HepG2 (cell line): ENCODE results near the gene TMEM14A.

Source experiments
- ARID3A ChIP-seq: IDR thresholded peaks from 2 replicates; pipeline ENCODE4 v1.6.1; 2012; ENCODE audit warnings: low read depth, low read length, improper control_type of control experiment
- CTCF ChIP-seq: sonication (generic); formaldehyde crosslinking; IDR thresholded peaks from 2 replicates; pipeline ENCODE4 v1.5.0; 2020; ENCODE audit warnings: mild to moderate bottlenecking, missing genetic modification reagents, moderate library complexity
- FOXK1 ChIP-seq: sonication (generic); formaldehyde crosslinking; IDR thresholded peaks from 2 replicates; pipeline ENCODE4 v1.4.0; 2020; ENCODE audit warnings: low read depth, missing genetic modification reagents, borderline replicate concordance
- FOXK2 ChIP-seq: fragments of 450-650 bp; IDR thresholded peaks from 2 replicates; pipeline ENCODE4 v1.6.1; 2016
- FOXM1 ChIP-seq: sonication (generic); formaldehyde crosslinking; IDR thresholded peaks from 2 replicates; pipeline ENCODE4 v1.5.0; 2020; ENCODE audit warnings: missing genetic modification reagents
- HINFP ChIP-seq: sonication (generic); formaldehyde crosslinking; IDR thresholded peaks from 2 replicates; pipeline ENCODE4 v1.4.0; 2020; ENCODE audit warnings: low read depth, mild to moderate bottlenecking, missing genetic modification reagents
- HNRNPH1 ChIP-seq: fragments of 200-400 bp; formaldehyde crosslinking; optimal IDR thresholded peaks from 2 replicates; pipeline ENCODE3; 2017; ENCODE audit warnings: mild to moderate bottlenecking, low read depth, low read length
- POLR2AphosphoS2 ChIP-seq: IDR thresholded peaks from 2 replicates; pipeline ENCODE4 v1.6.1; 2011; ENCODE audit warnings: low read depth, low read length, improper control_type of control experiment
- ZBTB33 ChIP-seq: sonication (generic); formaldehyde crosslinking; IDR thresholded peaks from 2 replicates; pipeline ENCODE4 v1.4.0; 2020; ENCODE audit warnings: missing genetic modification reagents
- ZNF318 ChIP-seq: sonication (generic); formaldehyde crosslinking; IDR thresholded peaks from 2 replicates; pipeline ENCODE4 v1.4.0; 2020; ENCODE audit warnings: mild to moderate bottlenecking, missing genetic modification reagents
- ZNF639 ChIP-seq: conservative IDR thresholded peaks from 2 replicates; pipeline ENCODE4 v1.6.1; 2018; ENCODE audit warnings: missing genetic modification reagents
- ZSCAN5A ChIP-seq: sonication (generic); formaldehyde crosslinking; IDR thresholded peaks from 2 replicates; pipeline ENCODE4 v1.8.0; 2022; ENCODE audit warnings: mild to moderate bottlenecking, missing genetic modification reagents, borderline replicate concordance
- ZZZ3 ChIP-seq: sonication (generic); formaldehyde crosslinking; IDR thresholded peaks from 2 replicates; pipeline ENCODE4 v1.4.0; 2020; ENCODE audit warnings: missing genetic modification reagents, mild to moderate bottlenecking, borderline replicate concordance

- no peak for TF ChIP-seq ZBTB33
- no peak for TF ChIP-seq HINFP
- TF ChIP-seq FOXM1 (CRISPR knock-in tag): no peak
- TF ChIP-seq ZSCAN5A (CRISPR knock-in tag): no peak
- no peak for TF ChIP-seq ARID3A
- TF ChIP-seq CTCF (CRISPR knock-in tag): no peak
- TF ChIP-seq POLR2AphosphoS2: no peak
- TF ChIP-seq ZNF639 (CRISPR knock-in tag): no peak
- no peak for TF ChIP-seq ZNF318 (CRISPR knock-in tag)
- no peak for TF ChIP-seq FOXK1 (CRISPR knock-in tag)
- no peak for TF ChIP-seq FOXK2
- TF ChIP-seq HNRNPH1: no peak
- no peak for TF ChIP-seq ZZZ3 (CRISPR knock-in tag)
These were observed 24.9 kb upstream of the TMEM14A start for GRCh38 chr6:52645976-52646375.
